AG08395 (cell line): ENCODE data around the gene NPFFR1.

Experiments used
- DNase-seq: peaks from one replicate; pipeline ENCODE4 v3.0.0; 2012; ENCODE audit warnings: mixed read lengths, low spot score

The NPFFR1 gene

GRCh38 chr10:70315276-70315675, 31.5 kb upstream of the NPFFR1 start:
- no peak for DNase-seq

DNA sequence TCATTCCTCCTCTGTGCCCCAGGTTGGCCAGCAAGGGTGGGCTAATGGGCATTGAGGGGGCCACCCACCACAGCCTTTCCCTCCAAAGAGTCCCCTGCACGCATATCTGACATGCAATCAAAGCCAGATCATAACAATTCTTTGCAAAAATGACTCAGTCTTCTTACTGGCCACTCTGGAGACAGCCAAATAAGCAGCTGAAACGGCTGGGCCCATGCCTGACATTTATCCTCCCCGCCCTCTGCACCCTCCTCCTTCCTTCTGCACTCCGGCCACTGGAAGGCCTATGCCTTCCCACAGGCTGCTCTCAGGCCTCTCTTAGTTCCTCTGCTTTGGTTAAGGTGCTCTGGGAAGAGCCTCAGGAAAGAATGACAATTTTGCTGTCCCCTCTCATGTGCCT, 29.2 kb upstream of the NPFFR1 start:
- DNase-seq: peak; percentile 50

DNA sequence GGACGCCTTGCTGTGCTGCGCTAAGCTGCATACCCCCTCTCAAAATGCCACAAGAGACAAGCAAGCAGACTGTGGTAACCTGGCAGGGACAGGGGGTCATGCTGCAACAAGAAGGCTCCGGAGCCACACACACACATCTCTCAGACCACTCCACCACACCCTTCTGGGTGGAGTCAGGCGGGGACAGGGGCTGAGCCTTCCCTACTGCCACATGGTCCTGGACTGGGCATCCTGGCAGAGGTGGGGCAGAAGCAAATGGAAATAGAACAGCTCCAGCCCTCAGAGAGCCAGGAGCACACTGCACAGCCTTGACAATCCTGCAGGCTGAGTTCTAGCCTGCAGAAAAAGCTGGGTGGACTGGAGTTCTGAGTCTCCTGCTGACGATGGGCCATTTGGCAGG, 28.4 kb upstream of the NPFFR1 start:
- DNase-seq: no peak

DNA sequence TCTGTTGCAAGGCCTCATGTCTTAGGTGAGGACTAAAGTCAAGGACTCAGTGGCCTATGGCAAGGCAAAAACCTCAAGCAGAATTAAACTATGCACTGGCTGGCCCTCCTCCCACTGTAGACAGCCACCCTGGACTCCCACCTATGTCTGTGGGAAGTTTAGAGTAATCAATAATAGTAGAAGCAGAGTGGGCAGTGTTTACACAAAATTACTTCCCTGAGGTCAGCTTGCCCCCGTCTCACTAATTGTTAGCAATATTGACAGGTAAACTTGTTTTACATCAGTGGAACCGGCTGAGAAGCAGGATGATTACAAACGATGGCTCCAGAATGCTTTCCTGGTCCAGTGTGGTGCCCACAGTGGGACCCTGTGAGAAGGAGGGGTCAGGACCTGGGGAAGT, 27.9 kb upstream of the NPFFR1 start:
- DNase-seq: no peak

GRCh38 chr10:70309661-70310060, 25.9 kb upstream of the NPFFR1 start:
- no peak for DNase-seq

DNA sequence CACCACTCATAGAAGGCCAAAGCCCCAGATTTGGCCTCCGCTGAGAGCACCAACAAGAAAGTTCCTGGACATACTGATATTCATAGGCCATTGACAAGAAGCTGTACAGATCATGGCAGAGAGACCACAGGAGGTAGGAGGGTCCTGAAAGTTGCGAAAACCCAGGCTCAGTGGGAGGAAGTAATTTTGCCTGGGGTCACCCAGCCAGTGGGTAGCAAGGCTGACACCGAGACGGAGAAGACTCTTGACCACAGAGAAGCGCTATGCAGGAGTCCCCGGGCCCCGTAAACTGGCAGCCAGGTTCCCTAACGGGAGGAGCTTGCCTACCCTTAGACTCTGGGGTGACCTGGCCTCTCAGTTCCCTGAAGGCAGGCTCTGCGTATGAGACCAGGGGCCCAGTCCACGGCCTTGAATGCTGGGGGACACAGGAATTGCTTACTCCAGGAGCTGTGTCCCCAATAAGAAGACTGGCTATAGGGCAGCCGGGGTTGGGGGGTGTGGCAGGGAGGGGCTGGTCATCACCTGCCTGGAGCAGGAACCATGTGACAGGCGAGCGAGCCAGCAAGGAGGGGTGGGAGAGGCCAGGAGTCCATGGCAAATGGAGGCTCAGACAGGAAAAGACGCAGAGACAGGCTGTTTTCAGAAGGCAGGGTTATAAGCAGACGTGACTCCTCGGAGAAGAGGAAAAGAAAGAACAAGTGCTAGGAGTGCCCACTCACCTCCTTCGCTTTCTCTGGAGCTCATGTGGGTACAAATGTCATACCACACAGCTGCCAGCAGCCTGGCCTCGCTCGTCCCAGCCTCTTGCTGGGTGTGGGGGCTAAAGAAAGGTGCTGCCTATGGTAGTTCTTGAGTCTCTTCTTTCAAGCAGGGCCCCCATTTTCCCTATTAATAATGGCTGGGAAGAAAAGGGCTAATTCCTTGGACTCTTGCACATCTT, 24.6 kb upstream of the NPFFR1 start:
- no peak for DNase-seq

DNA sequence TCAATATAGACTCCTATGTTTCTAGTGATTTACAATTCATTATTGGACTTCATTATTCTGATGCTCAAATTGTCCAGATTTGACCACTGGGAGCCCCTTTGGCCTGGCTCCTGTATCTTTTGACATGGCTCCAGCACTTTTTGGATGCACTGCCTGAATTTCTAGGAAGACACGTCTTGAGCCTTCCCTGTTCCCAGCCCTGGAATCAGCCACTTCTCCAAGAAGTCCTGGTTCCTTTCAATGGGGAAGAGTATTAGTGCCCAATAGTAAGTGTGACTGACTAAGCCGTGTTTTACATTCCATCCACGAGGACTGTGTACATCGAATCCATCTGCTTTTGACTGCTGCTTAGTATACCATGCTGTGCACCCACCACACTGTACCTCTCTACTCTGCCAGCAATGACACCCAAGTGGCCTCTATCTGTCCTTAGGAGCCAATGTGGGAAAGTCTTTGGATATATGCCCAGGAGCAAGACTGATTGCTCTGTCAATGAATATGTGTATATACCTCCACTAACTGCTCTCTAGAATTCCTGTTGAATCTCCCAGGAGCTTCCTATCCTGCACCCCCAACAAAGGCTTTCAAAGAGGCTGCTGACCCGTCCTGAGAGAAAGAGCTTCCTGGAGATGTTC, 23.2 kb upstream of the NPFFR1 start:
- no peak for DNase-seq

GRCh38 chr10:70306181-70306705, 22.4 kb upstream of the NPFFR1 start:
- DNase-seq: no peak

DNA sequence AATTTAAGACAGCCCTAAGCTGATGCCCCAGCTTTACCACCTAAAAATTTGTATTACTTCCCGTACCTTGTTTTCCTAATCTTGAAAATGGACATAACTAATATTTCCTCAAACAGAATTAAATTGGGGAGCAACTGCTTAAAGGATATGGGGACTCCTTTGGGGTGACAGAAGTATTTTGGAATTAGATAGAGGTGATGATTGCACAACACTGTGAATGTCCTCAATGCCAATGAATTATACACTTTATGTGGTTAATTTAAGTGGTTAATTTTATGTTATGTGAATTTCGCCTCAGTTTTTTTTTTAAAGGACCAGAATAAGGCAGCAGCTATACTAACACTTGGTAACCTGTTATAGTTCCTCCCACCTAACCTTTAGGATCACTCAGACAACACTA, 19.9 kb upstream of the NPFFR1 start:
- no peak for DNase-seq

DNA sequence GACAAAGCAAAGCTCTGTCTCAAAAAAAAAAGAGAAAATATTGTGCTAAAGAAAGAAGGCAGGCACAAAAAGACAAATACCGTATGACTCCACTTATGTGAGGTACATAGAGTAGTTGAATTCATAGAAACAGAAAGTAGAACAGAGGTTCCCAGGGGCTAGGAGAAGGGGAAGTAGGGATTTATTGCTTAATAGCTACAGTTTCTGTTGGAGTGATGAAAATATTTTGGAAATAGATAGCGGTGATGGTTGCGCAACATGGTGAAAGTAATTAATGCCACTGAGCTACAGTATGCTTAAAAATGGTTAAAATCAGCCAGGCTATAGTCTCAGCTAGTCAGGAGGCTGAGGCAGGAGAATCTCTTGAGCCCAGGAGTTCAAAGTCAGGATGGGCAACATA, 18.5 kb upstream of the NPFFR1 start:
- peak; percentile 21 for DNase-seq

DNA sequence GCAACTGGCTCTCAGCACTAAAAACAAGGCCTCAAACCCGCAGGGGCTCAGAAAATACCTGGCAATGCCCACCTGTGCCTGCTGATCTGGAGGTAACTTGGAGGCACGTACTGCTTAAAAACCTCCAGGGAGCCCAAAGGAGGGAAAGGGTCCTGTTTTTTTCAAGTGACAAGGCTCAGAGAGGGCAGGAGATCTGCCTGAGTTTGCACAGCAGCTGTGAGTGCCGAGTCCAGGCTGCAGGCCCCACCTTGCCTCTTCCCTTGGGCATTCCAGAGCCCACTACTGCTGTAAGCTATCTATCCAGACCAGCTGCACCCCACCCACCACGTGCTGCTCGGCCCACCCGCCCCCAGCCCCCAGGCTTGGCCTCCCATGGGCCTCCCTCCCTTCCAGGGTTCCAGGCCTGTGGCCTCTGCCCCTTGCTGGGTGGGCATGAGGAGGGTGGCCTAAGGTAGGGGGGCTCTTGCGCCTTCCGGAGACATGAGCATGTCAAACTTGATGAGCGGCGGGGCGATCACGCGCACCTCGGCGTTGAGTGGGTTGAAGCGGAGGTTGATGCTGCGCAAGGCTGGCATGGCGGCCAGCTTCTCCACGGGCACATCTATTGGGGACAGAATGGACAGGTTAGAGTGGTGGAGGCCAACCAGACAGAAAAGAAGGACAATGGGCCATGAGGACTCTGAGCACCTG, 17.2 kb upstream of the NPFFR1 start:
- DNase-seq: no peak

- no peak for DNase-seq
These were observed 16.7 kb upstream of the NPFFR1 start for GRCh38 chr10:70300461-70300860.

DNA sequence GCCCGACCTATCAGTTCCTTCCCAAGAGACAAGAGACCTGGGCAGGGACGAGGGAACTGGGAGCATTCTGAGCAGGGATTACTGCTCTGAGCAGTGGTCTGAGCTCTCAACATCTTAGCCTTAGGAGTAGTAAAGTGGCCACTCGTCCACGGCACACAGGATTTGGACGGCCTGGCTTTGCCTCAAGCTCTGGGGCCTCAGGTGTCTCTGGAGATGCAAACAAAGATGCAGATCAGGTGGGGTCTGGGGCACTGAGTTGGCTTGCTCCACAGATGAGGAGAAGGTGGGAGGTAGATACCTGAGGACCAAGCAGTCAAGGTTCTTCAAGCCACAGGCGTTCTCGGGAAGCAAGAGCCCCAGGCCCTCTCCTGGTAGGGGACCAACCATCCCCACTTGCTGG, 16.1 kb upstream of the NPFFR1 start:
- no peak for DNase-seq

DNA sequence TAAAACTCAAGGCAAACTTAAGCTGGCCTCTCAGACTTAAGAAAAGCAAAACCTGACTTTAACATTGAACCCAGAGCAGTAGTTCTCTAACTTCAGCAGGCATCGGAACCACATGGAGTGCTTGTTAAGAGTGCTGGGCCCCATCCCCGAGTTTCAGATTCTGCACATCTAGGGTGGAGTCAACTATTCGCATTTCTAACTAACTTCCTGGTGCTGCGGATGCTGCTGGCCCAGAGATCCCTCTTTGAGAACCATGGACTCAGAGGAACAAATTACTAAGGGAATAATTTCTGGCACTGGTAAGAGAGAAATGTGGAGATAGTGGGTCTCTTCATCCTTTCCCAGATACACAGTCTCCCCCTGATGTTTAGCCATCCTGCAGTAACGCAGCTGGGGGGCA, 14.6 kb upstream of the NPFFR1 start:
- DNase-seq: no peak

DNA sequence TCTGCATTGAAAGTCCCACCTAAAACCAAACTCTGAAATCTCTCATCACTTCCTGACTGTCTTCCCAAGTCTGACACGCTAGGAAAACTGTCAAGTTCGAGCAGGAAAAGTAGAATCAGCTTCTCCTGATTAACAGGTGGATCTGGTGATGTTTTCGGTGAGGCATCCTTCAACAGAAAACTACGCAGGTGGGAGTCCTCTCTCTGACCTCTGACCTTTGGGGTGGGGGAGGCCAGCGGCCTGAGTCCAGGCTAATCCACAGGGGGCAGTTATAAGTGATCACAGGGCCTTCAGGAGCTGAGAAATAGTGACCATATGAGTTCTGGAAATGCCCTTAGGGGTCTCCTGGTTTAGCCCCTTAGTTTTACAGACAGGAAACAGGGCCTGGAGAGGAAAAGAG, 13.4 kb upstream of the NPFFR1 start:
- no peak for DNase-seq

DNA sequence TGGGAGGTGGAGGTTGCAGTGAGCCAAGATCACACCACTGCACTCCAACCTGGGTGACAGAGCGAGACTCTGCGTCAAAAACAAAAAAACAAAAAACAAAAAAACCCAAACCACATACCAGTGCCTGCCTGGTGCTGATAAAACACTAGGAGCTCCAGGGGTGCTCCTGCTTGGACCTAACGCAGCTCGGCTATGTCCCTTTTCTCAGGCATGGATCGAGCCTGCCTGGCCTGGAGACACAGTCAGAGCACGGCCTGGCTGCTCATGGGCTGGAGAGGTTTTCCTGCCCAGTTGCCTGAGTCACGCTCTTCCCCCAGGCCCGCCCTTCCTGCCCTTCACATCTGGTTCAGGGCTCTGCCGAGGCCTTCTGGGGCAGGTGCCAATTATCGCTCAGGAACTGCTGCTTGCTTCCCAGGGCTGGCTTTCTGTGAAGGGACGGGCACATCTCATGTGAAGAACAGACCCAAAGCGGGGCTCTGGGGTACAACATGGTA, 12.6 kb upstream of the NPFFR1 start:
- DNase-seq: peak; percentile 97

DNA sequence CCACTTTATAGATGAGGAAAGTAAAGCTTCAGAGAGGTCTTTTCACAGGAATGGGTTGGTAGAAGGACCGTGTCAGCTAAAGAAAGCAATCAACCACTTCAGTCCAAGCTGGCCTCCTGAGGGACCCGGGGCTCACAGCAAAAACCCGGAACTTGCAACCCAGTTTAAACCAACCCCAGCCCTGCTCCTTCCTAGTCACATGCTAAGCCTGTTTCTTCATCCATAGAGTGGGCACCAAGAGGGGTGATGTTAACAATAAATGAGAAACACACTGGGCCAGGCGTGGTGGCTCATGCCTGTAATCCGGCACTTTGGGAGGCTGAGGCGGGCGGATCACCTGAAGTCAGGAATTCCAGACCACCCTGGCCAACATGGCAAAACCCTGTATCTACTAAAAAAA, 12.1 kb upstream of the NPFFR1 start:
- no peak for DNase-seq

- DNase-seq: no peak
These were observed 11.5 kb upstream of the NPFFR1 start for GRCh38 chr10:70295321-70295720.

- no peak for DNase-seq
These were observed 9.5 kb upstream of the NPFFR1 start for GRCh38 chr10:70293169-70293843.

GRCh38 chr10:70292004-70292403, 8.2 kb upstream of the NPFFR1 start:
- DNase-seq: no peak

- no peak for DNase-seq
These were observed 5.9 kb upstream of the NPFFR1 start for GRCh38 chr10:70289739-70290138.

DNA sequence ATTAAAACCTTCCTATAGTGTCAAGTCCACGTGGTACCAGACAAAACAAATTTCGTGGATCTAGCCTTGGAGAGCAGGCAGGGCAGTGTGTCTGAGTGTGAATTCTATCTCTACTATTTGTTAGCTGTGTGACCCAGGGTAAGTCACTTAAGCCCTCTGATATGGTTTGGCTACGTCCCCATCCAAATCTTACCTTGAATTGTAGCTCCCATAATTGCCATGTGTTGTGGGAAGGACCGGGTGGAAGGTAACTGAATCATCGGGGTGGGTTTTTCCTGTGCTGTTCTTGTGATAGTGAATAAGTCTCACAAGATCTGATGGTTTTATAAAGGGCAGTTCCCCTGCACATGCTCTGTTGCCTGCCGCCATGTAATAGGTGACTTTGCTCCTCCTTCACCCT, 2.8 kb upstream of the NPFFR1 start:
- DNase-seq: no peak
